WTC11 (cell line): Measurements from ENCODE around the gene JAGN1.
"Not testable (repeated sequence)": the region's sequence is repeated elsewhere in the genome, so short reads cannot be mapped to it uniquely, and the experiment has no call there.

ENCODE experiments used
- CREB1 ChIP-seq: sonication (generic); formaldehyde crosslinking; IDR thresholded peaks from 2 replicates; pipeline ENCODE4 v1.8.0; 2023; ENCODE audit warnings: mild to moderate bottlenecking, missing genetic modification reagents
- CTCF ChIP-seq: fragments of 200-600 bp; IDR thresholded peaks from 2 replicates; pipeline ENCODE4 v1.8.0; 2022; ENCODE audit warnings: antibody characterized with exemption
- E2F5 ChIP-seq: sonication (generic); formaldehyde crosslinking; IDR thresholded peaks from 2 replicates; pipeline ENCODE4 v1.8.1; 2022; ENCODE audit warnings: mild to moderate bottlenecking, moderate library complexity, missing genetic modification reagents
- EMX1 ChIP-seq: fragments of 250-450 bp; sonication (Bioruptor Pico); IDR thresholded peaks from 2 replicates; pipeline ENCODE4 v1.8.0; 2021; ENCODE audit warnings: mild to moderate bottlenecking
- IRF1 ChIP-seq: sonication (generic); formaldehyde crosslinking; IDR thresholded peaks from 2 replicates; pipeline ENCODE4 v1.8.0; 2023; ENCODE audit warnings: missing genetic modification reagents
- NR2C2 ChIP-seq: sonication (generic); formaldehyde crosslinking; IDR thresholded peaks from 2 replicates; pipeline ENCODE4 v1.8.0; 2022; ENCODE audit warnings: mild to moderate bottlenecking, missing genetic modification reagents
- ZBTB43 ChIP-seq: sonication (generic); formaldehyde crosslinking; IDR thresholded peaks from 2 replicates; pipeline ENCODE4 v1.8.1; 2023; ENCODE audit warnings: mild to moderate bottlenecking, missing genetic modification reagents

GRCh38 chr3:9851383-9851782 lies 39.0 kb upstream of the JAGN1 start:
- not testable (repeated sequence) for TF ChIP-seq CTCF; E2F5; EMX1; IRF1; NR2C2 (CRISPR knock-in tag); CREB1 (CRISPR knock-in tag); ZBTB43 (CRISPR knock-in tag)
